Measurements from ENCODE around the gene DDRGK1.

Gene DDRGK1

GRCh38 chr20:3229158-3229557 is 24.7 kb upstream of the DDRGK1 start:
- Histone ChIP-seq H3K4me2 (ENCODE audit: low read depth, low read length, poor library complexity, severe bottlenecking) (no peak overlapping the region), H2AFZ (ENCODE audit: low read depth, low read length, severe bottlenecking) (no peak overlapping the region), H3K27me3 (ENCODE audit: low read length) (no peaks in the 10 kb centered on the region), H3K4me3 (ENCODE audit: insufficient read depth, low read length, poor library complexity, severe bottlenecking) (no peak overlapping the region), H3K36me3 (ENCODE audit: low read length) (no peaks in the 10 kb centered on the region), H3K9ac (ENCODE audit: low read length) (no peak overlapping the region), H3K9me2 (replicated peaks; ENCODE audit: insufficient read depth, low read length) (no peaks in the 10 kb centered on the region), H3K79me2 (ENCODE audit: insufficient read depth, low read length) (no peaks in the 10 kb centered on the region), H3K9me3 (ENCODE audit: insufficient read depth, low read length) (no peaks in the 10 kb centered on the region), H4K20me1 (ENCODE audit: low read depth, low read length) (no peaks in the 10 kb centered on the region), H3F3A (ENCODE audit: insufficient read depth) (no peaks in the 10 kb centered on the region), H3K27ac (ENCODE audit: low read depth, low read length) (no peak overlapping the region)
- TF ChIP-seq, protein P1, sequence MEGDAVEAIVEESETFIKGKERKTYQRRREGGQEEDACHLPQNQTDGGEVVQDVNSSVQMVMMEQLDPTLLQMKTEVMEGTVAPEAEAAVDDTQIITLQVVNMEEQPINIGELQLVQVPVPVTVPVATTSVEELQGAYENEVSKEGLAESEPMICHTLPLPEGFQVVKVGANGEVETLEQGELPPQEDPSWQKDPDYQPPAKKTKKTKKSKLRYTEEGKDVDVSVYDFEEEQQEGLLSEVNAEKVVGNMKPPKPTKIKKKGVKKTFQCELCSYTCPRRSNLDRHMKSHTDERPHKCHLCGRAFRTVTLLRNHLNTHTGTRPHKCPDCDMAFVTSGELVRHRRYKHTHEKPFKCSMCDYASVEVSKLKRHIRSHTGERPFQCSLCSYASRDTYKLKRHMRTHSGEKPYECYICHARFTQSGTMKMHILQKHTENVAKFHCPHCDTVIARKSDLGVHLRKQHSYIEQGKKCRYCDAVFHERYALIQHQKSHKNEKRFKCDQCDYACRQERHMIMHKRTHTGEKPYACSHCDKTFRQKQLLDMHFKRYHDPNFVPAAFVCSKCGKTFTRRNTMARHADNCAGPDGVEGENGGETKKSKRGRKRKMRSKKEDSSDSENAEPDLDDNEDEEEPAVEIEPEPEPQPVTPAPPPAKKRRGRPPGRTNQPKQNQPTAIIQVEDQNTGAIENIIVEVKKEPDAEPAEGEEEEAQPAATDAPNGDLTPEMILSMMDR (IDR thresholded peaks at IDR 0.05; ENCODE audit: insufficient read depth, low read length, poor library complexity, severe bottlenecking): no peak
- no peak for TF ChIP-seq EZH2phosphoT487 (conservative IDR thresholded peaks at IDR 0.05; ENCODE audit: low read length)

GRCh38 chr20:3228750-3229032 is 24.2 kb upstream of the DDRGK1 start:
- Histone ChIP-seq H3K9me3 (ENCODE audit: insufficient read depth, low read length) (no peaks in the 10 kb centered on the region), H3K4me2 (ENCODE audit: low read depth, low read length, poor library complexity, severe bottlenecking) (no peak overlapping the region), H3K4me3 (ENCODE audit: insufficient read depth, low read length, poor library complexity, severe bottlenecking) (no peak overlapping the region), H3K79me2 (ENCODE audit: insufficient read depth, low read length) (no peaks in the 10 kb centered on the region), H3K9ac (ENCODE audit: low read length) (no peak overlapping the region), H3K27ac (ENCODE audit: low read depth, low read length) (no peak overlapping the region), H2AFZ (ENCODE audit: low read depth, low read length, severe bottlenecking) (no peak overlapping the region), H3K36me3 (ENCODE audit: low read length) (no peaks in the 10 kb centered on the region), H3F3A (ENCODE audit: insufficient read depth) (no peaks in the 10 kb centered on the region), H4K20me1 (ENCODE audit: low read depth, low read length) (no peaks in the 10 kb centered on the region), H3K27me3 (ENCODE audit: low read length) (no peaks in the 10 kb centered on the region), H3K9me2 (replicated peaks; ENCODE audit: insufficient read depth, low read length) (no peaks in the 10 kb centered on the region)
- TF ChIP-seq, protein P1 (IDR thresholded peaks at IDR 0.05; ENCODE audit: insufficient read depth, low read length, poor library complexity, severe bottlenecking): no peak
- no peak for TF ChIP-seq EZH2phosphoT487 (conservative IDR thresholded peaks at IDR 0.05; ENCODE audit: low read length)

DNA sequence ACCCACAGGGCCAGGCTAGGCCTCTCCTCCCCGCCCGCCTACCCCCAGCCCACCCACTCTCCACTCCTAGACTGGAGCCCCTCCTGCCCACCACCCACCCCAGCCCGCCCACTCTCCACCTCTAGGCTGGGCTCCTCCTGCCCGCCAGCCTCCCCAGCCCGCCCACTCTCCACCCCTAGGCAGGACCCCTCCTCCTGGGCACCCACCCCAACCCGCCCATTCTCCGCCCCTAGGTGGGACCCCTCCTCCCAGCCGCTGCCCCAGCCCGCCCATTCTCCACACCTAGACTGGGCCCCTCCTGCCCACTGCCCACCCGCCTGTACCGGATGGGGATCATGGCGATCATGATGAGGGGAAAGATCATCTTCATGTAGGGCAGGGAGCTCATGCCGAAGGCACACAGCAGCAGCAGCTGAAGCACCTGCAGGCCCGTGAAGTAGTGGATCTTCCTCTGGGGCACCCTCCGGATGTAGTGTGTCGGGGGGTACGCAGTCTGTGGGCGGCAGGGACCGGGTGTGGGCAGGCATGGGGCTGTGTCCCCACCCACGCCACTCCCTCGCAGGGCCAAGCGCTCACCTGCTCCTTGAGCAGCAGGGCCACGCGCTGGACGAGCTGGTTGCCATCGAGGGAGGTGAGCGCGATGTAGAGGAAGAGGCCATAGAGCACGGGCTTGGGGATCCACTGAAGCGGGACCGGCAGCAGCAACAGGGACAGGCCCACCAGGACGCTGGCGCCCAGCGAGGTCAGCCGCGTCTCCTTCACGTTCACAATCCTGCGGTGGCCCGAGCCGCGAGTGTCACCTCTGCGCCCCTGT is 23.7 kb upstream of the DDRGK1 start:
- Histone ChIP-seq H3K4me3 (ENCODE audit: insufficient read depth, low read length, poor library complexity, severe bottlenecking) (no peak overlapping the region), H3K9me2 (replicated peaks; ENCODE audit: insufficient read depth, low read length) (no peaks in the 10 kb centered on the region), H3F3A (ENCODE audit: insufficient read depth) (no peaks in the 10 kb centered on the region), H3K4me2 (ENCODE audit: low read depth, low read length, poor library complexity, severe bottlenecking) (no peak overlapping the region), H3K9ac (ENCODE audit: low read length) (no peak overlapping the region), H3K36me3 (ENCODE audit: low read length) (no peaks in the 10 kb centered on the region), H2AFZ (ENCODE audit: low read depth, low read length, severe bottlenecking) (no peak overlapping the region), H3K27ac (ENCODE audit: low read depth, low read length) (no peak overlapping the region), H3K9me3 (ENCODE audit: insufficient read depth, low read length) (no peaks in the 10 kb centered on the region), H3K27me3 (ENCODE audit: low read length) (no peaks in the 10 kb centered on the region), H3K79me2 (ENCODE audit: insufficient read depth, low read length) (no peaks in the 10 kb centered on the region), H4K20me1 (ENCODE audit: low read depth, low read length) (no peaks in the 10 kb centered on the region)
- TF ChIP-seq, protein P1 (IDR thresholded peaks at IDR 0.05; ENCODE audit: insufficient read depth, low read length, poor library complexity, severe bottlenecking): no peak
- no peak for TF ChIP-seq EZH2phosphoT487 (conservative IDR thresholded peaks at IDR 0.05; ENCODE audit: low read length)

Data from SU-DHL-6 (cell line).